Measurements from ENCODE around the gene TBC1D22A. TPM values are rescaled to one million over a fixed set of nuclear protein-coding genes. Genes with fewer than 3 reads are reported as not detected.

Gene TBC1D22A
- total and polyA plus RNA-seq, 10 of the 15 experiments (the other 5 are each of a cell fraction or from before 2014, with no cell fraction given) = 0.63 to 44.7 (median 27.4) TPM

- TF ChIP-seq CUX1 (IDR thresholded peaks at IDR 0.05; ENCODE audit: insufficient replicate concordance, low read depth, low read length) (no peak), HCFC1 (IDR thresholded peaks at IDR 0.05; ENCODE audit: low read length) (no peak), ZSCAN29 (IDR thresholded peaks at IDR 0.05) (no peak), STAT3 (IDR thresholded peaks at IDR 0.05; ENCODE audit: low read depth, low read length) (no peak), EZH2 (IDR thresholded peaks at IDR 0.05; ENCODE audit: borderline replicate concordance, control insufficient read depth, low read depth, low read length) (no peak)
- TF ChIP-seq, protein P1, sequence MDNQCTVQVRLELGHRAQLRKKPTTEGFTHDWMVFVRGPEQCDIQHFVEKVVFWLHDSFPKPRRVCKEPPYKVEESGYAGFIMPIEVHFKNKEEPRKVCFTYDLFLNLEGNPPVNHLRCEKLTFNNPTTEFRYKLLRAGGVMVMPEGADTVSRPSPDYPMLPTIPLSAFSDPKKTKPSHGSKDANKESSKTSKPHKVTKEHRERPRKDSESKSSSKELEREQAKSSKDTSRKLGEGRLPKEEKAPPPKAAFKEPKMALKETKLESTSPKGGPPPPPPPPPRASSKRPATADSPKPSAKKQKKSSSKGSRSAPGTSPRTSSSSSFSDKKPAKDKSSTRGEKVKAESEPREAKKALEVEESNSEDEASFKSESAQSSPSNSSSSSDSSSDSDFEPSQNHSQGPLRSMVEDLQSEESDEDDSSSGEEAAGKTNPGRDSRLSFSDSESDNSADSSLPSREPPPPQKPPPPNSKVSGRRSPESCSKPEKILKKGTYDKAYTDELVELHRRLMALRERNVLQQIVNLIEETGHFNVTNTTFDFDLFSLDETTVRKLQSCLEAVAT (IDR thresholded peaks at IDR 0.05) = no peak
Observed at GRCh38 chr22:46803936-46804335, 41.5 kb downstream of the TBC1D22A start (continued).

Data from GM12878 (cell line).